HCT116 (cell line): ENCODE measurements around the gene FRMPD1.

ENCODE experiments used
- SIN3A ChIP-seq: IDR thresholded peaks from 2 replicates; pipeline ENCODE4 v1.6.1; 2012; ENCODE audit warnings: low read depth
- SP1 ChIP-seq: IDR thresholded peaks from 2 replicates; pipeline ENCODE4 v1.6.1; 2012; ENCODE audit warnings: low read depth
- ZNF274 ChIP-seq: fragments of 200-500 bp; sonication (Bioruptor generic); IDR thresholded peaks from 2 replicates; pipeline ENCODE4 v1.6.1; 2014; ENCODE audit warnings: mild to moderate bottlenecking, low read depth, low read length, inconsistent platforms
- TF ChIP-seq, protein P1 (sequence below), 3 experiments: fragments of 200-600 bp in 1 of 3; sonication (generic) in 1 of 3; IDR thresholded peaks in 2 of 3; conservative IDR thresholded peaks in 1 of 3; 2 replicates each; pipeline ENCODE4 v1.5.1; 2012 to 2017; ENCODE audit warnings: low read depth in 2 of 3, low read length in 2 of 3, antibody characterized with exemption in 1 of 3, borderline replicate concordance in 1 of 3, control low read depth in 1 of 3, mild to moderate bottlenecking in 1 of 3, mixed read lengths in 1 of 3, mixed run types in 1 of 3, moderate library complexity in 1 of 3; ENCODE audit not compliant: insufficient read depth in 1 of 3

DNA sequence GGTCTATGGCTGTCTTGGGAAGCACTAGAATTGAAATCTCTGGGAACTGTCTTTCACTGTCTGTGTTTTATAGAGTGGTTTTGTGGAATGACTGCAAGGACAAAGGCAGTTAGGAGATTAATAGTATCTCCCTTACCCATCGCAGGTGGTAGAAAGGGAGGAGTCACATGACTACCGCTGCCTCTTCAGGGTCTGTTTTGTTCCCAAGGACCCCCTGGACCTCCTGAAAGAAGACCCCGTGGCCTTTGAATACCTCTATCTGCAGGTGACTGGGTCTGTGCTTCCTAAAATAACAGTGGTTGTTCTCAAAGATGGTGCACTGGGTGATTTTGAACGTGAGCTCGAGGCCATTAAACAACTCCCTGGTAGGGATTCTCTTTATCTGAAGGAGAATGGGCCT is 80.1 kb downstream of the FRMPD1 start:
- TF ChIP-seq SIN3A, result no peak
- TF ChIP-seq ZNF274, result no peak
- TF ChIP-seq, protein P1, sequence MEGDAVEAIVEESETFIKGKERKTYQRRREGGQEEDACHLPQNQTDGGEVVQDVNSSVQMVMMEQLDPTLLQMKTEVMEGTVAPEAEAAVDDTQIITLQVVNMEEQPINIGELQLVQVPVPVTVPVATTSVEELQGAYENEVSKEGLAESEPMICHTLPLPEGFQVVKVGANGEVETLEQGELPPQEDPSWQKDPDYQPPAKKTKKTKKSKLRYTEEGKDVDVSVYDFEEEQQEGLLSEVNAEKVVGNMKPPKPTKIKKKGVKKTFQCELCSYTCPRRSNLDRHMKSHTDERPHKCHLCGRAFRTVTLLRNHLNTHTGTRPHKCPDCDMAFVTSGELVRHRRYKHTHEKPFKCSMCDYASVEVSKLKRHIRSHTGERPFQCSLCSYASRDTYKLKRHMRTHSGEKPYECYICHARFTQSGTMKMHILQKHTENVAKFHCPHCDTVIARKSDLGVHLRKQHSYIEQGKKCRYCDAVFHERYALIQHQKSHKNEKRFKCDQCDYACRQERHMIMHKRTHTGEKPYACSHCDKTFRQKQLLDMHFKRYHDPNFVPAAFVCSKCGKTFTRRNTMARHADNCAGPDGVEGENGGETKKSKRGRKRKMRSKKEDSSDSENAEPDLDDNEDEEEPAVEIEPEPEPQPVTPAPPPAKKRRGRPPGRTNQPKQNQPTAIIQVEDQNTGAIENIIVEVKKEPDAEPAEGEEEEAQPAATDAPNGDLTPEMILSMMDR (IDR thresholded peaks at IDR 0.05 in 2 of 3, conservative IDR thresholded peaks at IDR 0.05 in 1 of 3; ENCODE audit: borderline replicate concordance in 1 of 3, insufficient read depth in 1 of 3, low read depth in 2 of 3, low read length in 2 of 3), result no peak
- TF ChIP-seq SP1, result no peak
